ENCODE data around the gene SMG9.

The SMG9 gene

DNA sequence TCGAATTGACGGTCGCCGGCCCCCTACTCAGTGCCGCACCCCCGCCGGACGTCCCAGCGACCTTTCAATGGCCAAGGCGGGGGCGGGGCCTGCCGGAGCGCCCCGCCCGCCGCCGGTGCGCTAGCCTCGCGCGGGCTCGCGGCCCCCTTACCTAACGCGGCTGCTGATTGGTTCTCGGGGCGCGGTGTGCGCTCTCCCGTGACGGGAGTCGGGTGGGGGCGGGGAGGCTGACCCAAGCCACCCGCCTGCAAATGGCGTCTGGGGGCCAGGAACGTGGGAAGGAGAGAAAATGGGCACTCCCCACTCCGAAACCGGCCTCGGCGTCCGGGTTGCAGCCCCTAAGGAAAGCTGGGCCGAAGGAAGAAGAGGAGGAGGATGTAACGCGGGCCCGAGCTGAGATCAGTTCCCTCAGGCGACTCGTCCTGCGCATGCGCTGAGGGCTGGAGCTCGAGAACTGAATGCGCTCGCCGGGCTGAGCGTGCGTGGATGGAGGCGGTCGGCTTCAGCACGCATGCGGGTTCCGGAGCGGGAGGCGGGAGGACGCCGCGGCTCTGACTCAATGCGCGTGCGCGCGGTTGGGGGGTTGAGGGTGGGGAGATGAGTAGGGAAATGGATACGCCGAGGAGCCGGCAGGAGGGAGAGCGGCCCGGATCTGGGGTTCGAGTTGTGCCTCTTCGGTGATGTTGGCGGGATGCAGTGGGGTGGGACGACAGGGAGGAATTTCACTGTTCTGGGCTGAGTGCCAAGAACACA, at the start of gene SMG9:
SMG9 (minus strand) TSS at position 460 of the 753 bp plus-strand sequence. CDS start 4,221 bp downstream, outside the sequence.
- peak; percentile 92 for DNase-seq (ENCODE audit: low spot score)
- TF ChIP-seq, protein P1, sequence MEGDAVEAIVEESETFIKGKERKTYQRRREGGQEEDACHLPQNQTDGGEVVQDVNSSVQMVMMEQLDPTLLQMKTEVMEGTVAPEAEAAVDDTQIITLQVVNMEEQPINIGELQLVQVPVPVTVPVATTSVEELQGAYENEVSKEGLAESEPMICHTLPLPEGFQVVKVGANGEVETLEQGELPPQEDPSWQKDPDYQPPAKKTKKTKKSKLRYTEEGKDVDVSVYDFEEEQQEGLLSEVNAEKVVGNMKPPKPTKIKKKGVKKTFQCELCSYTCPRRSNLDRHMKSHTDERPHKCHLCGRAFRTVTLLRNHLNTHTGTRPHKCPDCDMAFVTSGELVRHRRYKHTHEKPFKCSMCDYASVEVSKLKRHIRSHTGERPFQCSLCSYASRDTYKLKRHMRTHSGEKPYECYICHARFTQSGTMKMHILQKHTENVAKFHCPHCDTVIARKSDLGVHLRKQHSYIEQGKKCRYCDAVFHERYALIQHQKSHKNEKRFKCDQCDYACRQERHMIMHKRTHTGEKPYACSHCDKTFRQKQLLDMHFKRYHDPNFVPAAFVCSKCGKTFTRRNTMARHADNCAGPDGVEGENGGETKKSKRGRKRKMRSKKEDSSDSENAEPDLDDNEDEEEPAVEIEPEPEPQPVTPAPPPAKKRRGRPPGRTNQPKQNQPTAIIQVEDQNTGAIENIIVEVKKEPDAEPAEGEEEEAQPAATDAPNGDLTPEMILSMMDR (IDR thresholded peaks at IDR 0.05; ENCODE audit: extremely low read depth, missing control alignments): no peak

DNA sequence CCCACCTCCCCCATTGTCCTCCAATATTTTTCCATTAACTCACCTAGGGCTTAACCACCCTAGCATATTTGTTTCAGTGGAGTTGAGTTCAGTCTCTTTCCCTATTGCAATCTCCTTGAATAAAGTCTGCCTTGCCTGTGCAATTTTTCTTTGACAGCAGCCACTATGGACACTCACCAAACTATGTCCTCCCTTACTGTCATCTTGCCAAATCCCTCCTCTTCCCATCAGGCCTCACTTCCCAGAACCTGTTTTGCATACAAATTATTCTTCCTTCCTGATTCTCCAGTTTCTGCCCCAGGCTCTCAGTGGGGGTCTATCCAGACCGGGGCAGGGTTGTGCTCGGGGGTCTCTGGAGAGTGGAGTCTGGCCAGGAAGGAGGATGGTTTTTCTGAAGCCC, 49.7 kb upstream of the SMG9 start:
- TF ChIP-seq, protein P1 (IDR thresholded peaks at IDR 0.05; ENCODE audit: extremely low read depth, missing control alignments): no peak
- DNase-seq (ENCODE audit: low spot score): no peak

DNA sequence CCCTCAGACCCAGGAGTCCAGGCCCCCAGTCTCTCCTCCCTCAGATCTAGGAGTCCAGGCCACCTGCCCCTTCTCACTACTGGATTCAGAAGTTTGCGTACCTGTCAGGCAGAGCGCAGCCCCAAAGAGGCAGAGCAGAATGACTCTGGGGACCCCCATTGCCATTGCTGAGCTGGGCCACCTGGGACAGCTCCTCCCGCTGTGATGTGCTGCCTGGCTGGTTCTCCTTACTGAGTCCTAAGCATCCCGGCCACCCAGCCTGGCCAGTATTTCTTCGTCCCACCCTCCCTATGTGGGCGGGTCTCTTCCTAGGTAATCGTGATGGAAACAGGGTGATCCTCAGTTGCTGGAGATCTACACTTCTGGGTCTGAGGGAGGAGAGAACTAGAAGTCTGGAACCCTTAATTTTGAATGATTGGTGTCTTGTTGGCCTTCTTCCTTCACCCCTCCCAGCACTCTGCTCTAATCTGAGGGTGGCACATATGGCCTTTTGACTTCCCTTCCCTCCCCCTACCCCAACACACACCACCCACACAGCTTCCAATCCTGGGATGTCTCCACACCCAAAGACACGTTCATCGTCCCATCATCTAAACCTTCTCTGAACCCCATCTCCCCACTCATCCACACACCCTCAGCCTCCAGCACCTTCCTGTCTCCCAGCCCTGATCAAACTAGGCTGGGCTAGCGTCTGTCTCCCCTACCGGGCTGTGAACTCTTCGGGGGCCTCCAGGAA, 47.6 kb upstream of the SMG9 start, which contains the start of gene LYPD5:
LYPD5 (minus strand) TSS at position 232 of the 736 bp plus-strand sequence; CDS start at position 165, 67 bp downstream.
- TF ChIP-seq, protein P1 (IDR thresholded peaks at IDR 0.05; ENCODE audit: extremely low read depth, missing control alignments): no peak
- no peak for DNase-seq (ENCODE audit: low spot score)

DNA sequence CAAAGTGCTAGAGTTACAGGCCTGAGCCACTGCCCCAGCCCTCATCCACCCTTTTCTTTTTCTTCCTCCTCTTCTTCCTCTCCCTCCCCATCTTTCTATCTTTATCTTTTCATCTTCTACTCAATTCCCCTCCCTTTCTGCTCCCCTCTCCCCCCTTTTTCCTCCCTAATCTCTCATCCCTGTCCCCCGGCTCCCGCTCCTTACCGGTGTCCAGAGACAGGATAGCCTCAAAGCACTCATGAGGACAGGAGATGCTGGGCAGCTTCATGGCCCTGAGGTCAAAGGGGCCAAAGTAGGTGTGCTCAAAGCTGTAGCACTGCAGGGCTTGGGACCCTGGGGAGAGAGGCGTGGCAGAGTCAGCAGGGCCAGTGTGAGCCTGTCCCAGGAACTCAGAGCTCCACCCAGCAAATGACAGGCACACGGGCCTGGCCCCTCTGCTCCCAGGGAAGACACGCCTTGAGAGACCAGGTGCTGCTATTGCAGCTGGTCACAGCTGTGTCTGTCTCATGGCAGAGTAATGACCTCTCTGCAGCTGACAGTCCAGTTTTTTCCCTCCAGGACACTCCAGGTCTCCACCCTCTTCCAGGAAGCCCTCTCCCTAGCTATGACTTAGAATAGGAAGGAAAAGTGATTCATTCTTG, 44.9 kb upstream of the SMG9 start:
- no peak for DNase-seq (ENCODE audit: low spot score)
- TF ChIP-seq, protein P1 (IDR thresholded peaks at IDR 0.05; ENCODE audit: extremely low read depth, missing control alignments): no peak

GRCh38 chr19:43798546-43799409, 44.0 kb upstream of the SMG9 start:
- TF ChIP-seq, protein P1 (IDR thresholded peaks at IDR 0.05; ENCODE audit: extremely low read depth, missing control alignments): no peak
- peak; percentile 27 for DNase-seq (ENCODE audit: low spot score)

DNA sequence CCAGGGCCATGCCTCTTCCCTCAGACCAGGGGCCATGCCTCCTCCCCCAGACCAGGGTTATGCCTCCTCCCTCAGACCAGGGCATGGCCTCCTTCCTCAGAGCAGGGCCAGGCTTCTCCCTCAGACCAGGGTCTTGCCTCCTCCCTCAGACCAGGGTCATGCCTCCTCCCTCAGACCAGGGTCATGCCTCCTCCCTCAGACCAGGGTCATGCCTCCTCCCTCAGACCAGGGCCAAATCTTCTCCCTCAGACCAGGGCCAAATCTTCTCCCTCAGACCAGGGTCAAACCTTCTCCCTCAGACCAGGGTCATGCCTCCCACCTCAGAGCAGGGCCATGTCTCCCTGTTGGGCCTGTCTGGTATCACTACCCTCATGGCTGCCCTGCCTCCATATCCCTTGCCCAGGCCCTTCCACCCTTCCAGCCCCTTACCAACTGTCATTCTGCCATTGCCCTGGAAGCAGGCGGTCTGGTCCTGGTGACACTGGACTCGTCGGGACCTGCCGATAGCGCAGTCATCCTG, 43.3 kb upstream of the SMG9 start:
- TF ChIP-seq, protein P1 (IDR thresholded peaks at IDR 0.05; ENCODE audit: extremely low read depth, missing control alignments): no peak
- DNase-seq (ENCODE audit: low spot score): no peak
